HG03432 (cell line): ENCODE data around the gene MTMR2.
"Not testable (repeated sequence)": the region's sequence is repeated elsewhere in the genome, so short reads cannot be mapped to it uniquely, and the experiment has no call there.

Experiments
- ATAC-seq: cut with Tn5 transposase; IDR thresholded peaks from one replicate; pipeline ENCODE4 v1.9.1; 2021; ENCODE audit warnings: mild to moderate bottlenecking, moderate library complexity; ENCODE audit not compliant: unreplicated experiment

Gene MTMR2

GRCh38 chr11:95888439-95888838, 35.5 kb downstream of the MTMR2 start:
- ATAC-seq: no peak

DNA sequence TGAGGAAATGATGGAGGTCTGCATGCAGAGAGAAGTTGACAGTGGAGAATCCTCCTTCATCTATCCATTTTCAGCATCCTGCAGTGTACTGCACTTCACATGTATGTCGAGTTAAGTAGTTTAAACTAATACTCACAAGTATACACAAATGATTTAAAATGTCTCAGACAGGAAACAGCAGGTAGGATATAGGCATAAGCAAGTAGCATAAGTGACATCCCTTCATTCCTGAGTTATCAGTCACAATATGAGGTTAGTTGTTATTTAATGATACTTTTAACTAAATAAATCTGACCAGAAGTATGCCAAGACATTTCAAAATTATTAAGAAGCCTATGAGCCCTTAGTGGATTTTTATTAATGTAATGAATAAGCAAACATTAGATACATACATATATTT, 37.4 kb downstream of the MTMR2 start:
- no peak for ATAC-seq

GRCh38 chr11:95884802-95885201, 39.1 kb downstream of the MTMR2 start:
- ATAC-seq: no peak

GRCh38 chr11:95884376-95884775, 39.5 kb downstream of the MTMR2 start:
- no peak for ATAC-seq

DNA sequence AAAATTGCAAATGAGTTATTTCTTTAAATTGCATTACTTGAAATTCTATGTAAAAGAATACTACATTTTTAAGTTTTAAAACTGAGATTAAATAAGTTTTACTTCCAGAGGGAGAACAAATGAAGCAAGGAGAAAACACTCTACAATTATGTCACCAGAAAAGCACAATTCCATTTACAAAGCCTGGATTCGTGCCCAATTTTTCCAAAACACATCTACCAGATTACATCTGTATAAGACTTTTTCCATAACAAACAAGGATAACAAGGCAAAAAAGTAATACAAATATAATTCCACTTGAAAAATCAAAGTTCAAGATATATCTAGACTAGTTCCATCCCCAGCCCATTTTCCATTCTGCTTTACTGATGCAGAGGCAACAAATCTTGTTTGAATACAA, 40.5 kb downstream of the MTMR2 start:
- ATAC-seq: no peak

- ATAC-seq: no peak
Observed at GRCh38 chr11:95877291-95877690, 46.6 kb downstream of the MTMR2 start.

DNA sequence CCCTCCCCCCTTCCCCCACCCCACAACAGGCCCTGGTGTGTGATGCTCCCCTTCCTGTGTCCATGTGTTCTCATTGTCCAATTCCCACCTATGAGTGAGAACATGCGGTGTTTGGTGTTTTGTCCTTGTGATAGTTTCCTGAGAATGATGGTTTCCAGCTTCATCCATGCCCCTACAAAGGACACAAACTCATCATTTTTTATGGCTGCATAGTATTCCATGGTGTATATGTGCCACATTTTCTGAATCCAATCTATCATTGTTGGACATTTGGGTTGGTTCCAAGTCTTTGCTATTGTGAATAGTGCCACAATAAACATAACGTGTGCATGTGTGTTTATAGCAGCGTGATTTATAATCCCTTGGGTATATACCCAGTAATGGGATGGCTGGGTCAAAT, 53.0 kb downstream of the MTMR2 start:
- ATAC-seq: not testable (repeated sequence)

- ATAC-seq: no peak
Observed at GRCh38 chr11:95867105-95867504, 56.8 kb downstream of the MTMR2 start.

- ATAC-seq: no peak
Observed at GRCh38 chr11:95863486-95864140, 60.3 kb downstream of the MTMR2 start.

- not testable (repeated sequence) for ATAC-seq
Observed at GRCh38 chr11:95860024-95860423, 63.9 kb downstream of the MTMR2 start.

DNA sequence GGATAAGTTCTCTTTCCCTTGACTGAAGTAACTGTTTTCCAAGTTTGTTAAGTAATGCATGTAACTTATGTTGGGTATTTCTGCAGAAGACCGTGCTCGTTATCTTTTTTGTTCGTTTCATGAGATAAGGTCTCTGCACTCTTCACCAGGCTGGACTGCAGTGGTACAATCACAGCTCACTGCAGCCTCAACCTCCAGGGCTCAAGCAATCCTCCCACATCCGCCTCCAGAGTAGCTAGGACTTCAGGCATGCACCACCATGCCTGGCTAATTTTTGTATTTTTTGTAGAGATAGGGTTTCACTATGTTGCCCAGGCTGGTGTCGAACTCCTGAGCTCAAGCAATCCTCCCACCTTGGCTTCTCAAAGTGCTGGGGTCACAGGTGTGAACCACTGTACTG, 69.5 kb downstream of the MTMR2 start:
- not testable (repeated sequence) for ATAC-seq

DNA sequence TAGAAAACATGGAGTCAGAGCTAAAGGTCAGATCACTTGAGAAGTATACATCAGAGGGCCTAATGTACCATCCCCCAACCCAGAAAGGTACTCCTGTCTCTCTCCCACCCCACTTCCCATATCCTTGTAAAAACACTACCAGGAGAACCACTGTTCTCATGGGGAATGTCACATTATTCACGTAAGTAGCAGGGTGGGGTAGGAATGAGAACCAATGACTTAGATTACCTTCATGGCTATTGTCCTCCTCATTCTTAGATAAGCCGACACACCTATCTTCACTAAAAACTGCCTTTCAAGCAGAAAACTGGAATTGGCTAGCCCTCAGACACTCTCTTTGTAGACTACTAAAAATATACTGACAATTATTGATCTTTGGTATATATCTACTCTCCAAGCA, 70.0 kb downstream of the MTMR2 start:
- no peak for ATAC-seq

GRCh38 chr11:95853138-95853537, 70.8 kb downstream of the MTMR2 start:
- ATAC-seq: no peak

DNA sequence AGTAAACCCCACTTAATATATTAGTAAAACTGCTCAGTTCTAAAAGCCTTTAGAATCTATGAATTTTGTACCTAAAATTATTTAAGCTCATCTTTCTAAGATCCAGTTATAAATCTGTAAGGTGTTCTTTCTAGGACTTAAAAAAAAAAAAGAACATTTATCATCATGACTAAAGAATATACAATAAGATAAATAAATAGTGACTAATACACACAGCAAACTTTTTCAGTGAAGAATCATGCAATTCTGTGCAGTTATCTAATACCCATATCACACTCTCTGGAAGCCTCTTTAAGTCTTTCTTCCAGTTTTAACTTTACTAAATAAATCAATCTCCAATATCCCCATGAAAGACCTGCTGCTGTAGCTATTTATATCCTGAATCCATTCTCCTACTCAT, 73.8 kb downstream of the MTMR2 start:
- no peak for ATAC-seq

DNA sequence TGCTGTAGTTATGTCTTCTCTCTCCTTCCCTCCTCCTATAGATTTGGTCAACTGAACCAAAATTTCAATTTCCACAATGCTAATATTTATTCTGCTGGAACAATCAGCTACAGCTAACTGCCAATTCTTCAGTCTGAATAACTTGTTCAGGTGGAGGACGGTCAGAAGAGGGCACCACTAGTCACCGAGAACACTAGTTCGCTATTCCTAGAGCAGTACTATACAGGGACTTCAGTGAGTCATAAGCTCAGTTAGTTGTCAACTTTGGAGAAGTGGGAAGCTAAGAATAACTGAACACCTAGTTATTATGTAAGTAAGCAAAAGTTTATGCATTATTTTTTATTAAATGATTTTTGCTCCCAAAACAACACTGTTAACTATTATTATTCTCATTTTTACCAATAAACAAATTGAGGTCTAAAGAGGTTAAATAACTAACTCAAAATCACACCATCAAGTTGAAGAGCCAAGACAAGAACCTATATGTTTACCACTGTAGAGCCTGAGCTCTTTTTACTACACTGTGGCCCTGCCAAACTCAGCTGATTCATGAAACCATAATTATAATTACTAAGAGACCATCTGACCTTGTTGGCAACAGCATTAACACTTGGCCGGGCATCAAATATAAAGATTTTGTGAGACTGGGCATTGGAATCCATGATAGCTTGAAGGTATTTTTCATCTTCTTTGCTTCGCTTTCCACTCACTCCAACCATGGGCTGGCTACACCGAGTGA, 74.7 kb downstream of the MTMR2 start:
- ATAC-seq: peak; percentile 72

DNA sequence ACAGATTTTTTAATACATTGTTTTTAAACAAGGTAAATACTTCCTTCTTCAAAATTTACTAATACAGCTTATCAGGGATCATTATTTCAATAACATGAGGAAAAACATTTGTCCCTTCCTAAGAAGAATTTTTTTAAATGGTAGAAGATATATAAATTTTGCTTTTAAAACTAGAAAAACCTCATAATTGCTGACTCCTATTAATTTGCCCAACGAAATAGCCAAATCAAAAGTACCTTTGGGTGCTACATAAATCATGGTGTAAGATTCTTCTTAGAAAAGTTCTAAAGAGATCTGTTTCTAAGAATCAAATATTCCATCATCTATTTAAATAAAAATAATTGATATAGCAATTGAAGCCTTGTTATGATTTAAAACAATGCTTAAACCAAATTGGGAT, 78.7 kb downstream of the MTMR2 start:
- no peak for ATAC-seq

GRCh38 chr11:95835768-95836488, 88.0 kb downstream of the MTMR2 start:
- peak; percentile 93 for ATAC-seq

- no peak for ATAC-seq
Observed at GRCh38 chr11:95835351-95835750, 88.6 kb downstream of the MTMR2 start.

DNA sequence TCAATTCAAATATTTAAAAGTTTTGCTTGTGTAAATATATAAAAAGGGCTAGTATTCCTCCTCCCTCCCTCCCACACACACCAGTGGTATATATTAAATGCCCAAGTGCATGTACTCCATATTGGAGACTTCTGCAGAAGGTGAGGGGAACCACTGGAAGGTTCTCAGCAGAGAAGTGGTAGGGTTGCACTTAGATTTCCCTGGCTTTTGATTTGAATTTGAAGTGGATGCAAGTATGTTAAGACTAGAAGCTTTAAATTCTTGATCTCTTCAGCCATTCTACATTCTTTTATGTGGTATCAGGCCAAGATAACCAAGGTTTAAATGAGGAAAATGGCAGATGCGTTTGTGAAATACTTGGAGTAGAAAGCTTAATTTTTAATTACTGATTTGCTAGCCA, 90.5 kb downstream of the MTMR2 start:
- ATAC-seq: no peak

DNA sequence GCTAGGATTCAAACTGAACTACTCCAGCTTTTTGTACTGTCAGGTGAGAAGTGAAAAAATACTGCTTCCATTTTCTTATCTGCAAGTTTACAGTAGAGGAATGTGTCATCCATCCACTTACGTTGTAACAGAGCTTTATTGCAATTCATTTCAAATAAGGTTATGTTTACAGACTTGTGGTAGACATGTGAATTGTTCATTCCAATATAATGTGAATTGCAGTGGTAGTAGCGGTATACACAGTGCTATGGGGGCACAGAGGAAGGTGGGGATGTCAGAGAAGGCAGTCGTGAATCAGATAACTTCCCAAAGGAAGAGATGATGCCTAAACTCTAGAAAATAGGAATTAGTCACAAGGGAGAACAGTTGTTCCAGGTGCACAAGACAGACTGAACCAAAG, 91.1 kb downstream of the MTMR2 start:
- ATAC-seq: no peak

DNA sequence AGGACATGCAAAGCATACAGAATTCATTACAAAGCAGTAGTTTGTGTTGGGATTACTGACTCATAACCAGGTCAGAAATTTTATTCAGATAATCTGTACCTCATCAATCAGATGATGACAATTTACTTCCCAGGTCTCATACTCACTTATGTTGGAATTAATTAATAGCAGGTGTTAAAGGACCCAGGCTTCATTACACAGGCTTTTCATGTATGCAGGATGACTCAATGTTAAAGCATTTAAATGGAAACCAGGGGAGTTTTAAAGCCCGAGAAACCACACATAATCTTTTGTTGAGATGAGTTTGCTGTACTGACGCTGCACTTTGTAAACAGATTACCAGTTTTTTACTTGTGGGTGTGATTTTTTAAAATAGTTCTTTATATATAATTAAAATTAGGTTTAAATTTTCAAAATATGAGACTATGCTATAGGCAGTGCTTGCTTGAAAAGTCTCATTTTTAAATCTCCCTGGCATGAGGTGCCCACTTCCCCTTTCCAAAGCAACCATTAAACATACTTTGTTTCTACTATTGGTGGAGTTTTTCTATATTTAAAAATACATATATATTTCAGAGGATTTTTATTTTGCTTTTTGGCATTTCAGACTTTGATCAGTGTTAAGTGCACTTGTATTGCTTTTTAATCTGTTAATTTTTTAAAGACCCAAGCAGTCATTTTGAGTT, 92.6 kb downstream of the MTMR2 start:
- no peak for ATAC-seq
